Measurements from ENCODE around the gene STARD13.

STARD13 gene, protein sequence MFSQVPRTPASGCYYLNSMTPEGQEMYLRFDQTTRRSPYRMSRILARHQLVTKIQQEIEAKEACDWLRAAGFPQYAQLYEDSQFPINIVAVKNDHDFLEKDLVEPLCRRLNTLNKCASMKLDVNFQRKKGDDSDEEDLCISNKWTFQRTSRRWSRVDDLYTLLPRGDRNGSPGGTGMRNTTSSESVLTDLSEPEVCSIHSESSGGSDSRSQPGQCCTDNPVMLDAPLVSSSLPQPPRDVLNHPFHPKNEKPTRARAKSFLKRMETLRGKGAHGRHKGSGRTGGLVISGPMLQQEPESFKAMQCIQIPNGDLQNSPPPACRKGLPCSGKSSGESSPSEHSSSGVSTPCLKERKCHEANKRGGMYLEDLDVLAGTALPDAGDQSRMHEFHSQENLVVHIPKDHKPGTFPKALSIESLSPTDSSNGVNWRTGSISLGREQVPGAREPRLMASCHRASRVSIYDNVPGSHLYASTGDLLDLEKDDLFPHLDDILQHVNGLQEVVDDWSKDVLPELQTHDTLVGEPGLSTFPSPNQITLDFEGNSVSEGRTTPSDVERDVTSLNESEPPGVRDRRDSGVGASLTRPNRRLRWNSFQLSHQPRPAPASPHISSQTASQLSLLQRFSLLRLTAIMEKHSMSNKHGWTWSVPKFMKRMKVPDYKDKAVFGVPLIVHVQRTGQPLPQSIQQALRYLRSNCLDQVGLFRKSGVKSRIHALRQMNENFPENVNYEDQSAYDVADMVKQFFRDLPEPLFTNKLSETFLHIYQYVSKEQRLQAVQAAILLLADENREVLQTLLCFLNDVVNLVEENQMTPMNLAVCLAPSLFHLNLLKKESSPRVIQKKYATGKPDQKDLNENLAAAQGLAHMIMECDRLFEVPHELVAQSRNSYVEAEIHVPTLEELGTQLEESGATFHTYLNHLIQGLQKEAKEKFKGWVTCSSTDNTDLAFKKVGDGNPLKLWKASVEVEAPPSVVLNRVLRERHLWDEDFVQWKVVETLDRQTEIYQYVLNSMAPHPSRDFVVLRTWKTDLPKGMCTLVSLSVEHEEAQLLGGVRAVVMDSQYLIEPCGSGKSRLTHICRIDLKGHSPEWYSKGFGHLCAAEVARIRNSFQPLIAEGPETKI

DNA sequence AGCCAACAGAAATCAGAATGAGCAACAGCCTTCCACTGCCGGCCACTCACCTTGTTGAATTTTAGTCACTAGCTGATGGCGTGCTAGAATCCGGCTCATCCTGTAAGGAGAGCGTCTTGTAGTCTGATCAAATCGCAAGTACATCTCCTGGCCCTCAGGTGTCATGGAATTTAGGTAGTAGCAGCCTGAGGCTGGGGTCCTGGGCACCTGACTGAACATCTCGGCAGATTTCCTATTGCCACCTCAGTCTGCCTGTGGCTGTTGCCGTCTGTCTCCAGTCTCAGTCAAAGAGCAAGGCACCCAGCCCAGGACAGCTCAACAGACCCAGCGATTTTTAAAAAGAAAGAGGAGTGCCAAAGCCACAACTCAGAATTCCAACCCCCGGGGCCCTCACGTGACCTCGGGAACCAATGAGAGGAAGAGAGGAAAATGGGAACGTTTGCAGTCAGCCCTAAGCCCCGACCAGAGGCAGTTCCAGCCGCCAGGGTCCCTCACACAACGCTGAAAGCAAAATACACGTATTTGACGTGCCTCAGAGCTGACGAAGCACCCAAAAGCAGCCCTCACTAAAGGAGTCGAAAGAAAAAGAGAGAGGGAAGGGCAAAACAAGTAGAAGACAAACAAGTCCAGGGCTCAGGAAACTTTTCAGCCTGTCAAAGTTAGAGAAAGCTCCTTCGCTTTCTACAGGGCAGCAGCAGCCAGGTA, at the start of gene STARD13:
Gene STARD13, minus strand, starts transcription at position 336 of the 705 bp plus-strand sequence. Its CDS starts 117 bp downstream, at position 219.
- peak in 1 of 2 donors; percentile 19 for DNase-seq

DNA sequence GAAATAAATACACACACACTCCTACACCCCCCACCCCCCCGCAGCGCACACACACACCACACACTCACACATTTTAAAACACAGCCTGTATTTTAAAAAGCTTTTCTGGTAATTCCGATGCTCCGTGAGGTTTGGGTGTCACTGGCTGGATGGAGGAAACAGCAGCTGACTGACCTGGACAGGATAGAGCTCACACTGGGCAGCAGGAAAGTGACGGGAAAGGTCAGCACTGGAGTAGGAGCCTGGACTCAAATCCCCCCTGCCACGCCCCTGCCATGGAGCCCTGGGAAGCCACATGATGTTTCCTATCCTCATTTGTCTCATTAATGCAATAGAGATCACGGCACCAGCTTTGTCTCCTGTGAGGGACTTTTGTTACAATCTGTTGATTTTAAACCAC, 49.3 kb upstream of the STARD13 start:
- no peak for DNase-seq

DNA sequence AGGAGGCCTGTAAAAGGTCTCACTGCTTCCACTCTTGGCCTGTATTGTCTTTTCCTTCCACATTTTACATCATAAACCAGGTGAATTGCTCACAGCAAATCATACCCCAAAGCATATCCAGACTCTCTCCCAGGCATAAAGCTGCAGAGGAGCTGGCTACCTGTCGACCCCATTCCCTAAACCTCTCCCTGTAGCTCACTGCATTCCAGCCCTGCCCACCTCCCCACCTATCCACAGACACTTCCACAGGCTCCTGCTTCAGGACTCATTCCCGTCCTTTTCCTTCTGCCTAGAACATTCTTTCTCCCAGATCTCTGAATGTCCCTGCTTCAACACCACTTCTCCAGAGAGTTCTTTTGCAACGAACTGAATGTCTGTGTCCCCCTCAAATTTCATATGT, 46.4 kb upstream of the STARD13 start:
- DNase-seq = no peak

DNA sequence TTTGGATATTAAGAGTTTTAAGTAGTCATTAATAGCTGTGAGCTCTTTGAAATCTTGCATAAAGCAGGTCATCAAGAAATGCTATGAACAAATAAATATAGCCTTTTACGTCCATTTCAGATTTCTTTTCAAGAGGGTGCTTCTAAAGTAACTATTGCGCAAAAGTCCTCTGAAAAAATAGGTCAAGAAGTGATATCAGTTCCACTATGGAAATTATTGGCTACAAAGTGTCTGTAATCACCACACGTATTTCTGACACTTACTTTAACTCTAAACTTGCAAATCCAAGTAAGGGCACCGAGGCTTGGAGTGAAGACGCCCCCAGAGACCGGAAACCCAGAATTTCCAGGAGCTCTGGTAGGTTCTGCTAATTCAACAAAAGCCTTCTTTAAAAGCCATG, 44.9 kb upstream of the STARD13 start:
- no peak for DNase-seq

DNA sequence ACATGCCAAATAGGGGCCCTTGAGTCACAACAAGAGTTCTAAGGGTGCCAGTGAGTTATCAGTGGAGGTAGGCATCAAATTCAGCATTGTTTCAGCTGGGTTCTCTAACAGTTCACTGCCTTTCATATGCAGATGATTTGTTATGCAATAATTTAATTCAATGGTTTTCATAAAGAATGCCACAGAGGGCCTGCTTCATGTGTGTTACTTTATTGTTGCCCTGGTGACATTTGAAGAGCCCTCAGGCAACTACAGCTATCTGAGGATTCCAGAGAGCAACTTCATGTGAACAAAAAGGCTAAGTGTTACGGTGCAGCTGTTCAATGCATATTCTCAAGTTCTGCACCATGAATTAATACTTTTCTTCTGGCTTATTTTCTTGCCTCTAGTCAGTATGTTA, 43.1 kb upstream of the STARD13 start:
- DNase-seq = no peak

DNA sequence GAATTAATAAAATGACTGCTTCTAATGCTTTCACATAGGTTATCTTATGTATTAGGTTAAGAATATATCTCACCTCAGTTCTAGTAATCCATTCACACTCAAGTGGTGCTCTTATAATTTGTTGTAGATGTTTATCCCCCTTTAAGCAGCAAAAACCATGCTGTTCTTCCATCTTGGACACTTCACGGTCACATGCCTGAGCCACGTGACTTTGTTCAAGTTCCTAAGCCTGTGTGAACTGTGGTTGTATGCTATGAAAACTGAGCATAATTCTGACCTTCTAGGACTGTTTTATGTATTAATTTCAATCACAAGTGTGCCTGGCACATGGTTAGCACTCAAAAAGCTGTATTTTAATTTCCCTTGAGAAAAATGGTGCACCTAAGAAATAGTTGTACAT, 41.2 kb upstream of the STARD13 start:
- no peak for DNase-seq

DNA sequence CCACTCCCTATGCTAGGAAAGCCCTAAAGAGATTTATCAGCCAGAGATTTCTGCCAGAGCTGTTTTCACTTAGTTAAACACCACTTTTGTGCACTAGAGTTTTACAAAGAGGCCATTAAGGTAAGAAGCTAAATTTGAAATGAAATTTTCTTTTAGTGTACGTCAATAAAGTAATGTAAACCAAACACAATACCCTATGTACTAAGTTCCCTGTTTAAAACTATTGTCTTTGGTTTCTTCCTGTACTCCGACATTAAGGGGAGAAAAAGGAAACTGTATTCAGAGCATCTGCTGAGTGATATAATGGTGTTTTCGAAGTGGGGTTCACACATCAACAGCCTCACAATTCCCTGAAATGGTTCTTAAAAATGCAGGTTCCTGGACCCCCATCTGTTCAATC, 40.7 kb upstream of the STARD13 start:
- DNase-seq = no peak

DNA sequence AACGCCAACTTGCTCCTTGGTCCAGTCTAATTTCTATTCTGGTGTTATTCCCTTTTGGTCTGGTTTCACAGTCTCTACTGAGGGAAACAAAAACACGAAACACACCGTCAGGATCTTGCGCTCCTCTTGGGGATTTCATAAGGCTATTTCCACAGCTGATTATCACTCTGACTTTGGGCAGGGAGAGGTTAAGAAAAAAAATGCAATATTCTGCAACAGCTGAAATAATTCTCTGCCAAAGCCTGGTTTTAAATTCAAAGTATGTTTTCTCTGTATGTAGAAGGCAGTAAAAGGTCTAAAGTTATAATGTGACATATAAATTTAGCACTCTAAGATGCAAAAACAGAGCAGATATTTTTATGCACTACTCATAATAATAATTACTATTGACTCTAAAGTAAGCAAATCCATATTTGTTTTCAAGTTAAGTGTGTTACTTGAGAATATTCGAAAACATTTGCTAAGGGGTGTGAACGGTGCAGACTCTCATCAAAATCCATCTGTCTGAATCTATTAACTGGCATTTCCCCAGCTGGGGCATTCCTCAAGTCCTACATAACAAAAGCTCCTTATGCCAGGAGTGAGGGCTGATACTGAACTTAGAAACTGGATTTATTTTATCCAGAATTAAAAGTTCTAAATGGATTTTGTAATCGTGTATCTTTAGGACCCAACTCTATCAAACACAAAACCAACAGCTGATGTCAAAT, 38.4 kb upstream of the STARD13 start:
- DNase-seq = no peak

DNA sequence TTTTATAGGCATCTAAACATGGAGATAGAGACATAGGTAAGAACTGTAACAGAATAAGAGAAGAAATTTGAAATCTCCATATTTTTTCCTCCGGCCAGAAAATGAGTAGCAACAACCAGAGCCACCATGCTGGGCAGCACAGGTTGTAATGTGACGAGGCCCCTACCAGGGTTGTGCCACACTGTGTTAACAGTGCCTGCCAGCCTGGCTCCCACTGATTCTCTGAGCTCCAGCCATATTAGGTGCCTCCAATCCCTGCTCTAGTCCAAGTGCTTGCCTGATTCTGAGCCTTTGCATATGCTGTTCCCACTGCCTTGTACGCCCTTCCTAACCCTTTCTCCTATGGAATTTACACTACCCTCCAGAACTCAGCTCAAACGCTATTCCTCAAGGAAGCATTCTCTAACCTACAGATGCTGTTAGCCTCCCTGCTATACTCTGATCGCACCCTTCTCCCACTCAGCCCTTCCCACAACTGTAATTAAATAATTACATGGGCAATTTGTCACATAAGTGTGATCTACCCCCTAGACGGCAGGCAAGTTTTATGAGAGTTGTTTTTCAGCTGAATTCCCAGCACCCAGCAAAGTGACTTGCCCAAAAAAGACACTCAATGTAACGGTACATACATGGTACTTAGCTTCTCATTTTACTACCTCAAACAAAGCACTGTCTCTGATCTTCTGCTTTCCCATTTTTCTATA, 37.6 kb upstream of the STARD13 start:
- no peak for DNase-seq

DNA sequence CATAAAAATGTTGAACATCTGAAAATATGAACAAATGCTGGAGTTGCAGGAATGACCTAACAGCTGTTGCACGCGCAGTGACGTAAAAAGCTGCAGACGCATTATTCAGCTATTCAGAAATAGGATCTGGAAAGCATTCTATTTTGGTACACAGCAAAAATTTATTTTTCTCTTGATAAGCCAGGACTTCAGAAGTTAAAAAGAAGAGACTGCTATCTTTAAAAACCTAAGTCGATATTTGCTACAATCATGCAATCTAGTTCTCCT, 36.9 kb upstream of the STARD13 start:
- no peak for DNase-seq

DNA sequence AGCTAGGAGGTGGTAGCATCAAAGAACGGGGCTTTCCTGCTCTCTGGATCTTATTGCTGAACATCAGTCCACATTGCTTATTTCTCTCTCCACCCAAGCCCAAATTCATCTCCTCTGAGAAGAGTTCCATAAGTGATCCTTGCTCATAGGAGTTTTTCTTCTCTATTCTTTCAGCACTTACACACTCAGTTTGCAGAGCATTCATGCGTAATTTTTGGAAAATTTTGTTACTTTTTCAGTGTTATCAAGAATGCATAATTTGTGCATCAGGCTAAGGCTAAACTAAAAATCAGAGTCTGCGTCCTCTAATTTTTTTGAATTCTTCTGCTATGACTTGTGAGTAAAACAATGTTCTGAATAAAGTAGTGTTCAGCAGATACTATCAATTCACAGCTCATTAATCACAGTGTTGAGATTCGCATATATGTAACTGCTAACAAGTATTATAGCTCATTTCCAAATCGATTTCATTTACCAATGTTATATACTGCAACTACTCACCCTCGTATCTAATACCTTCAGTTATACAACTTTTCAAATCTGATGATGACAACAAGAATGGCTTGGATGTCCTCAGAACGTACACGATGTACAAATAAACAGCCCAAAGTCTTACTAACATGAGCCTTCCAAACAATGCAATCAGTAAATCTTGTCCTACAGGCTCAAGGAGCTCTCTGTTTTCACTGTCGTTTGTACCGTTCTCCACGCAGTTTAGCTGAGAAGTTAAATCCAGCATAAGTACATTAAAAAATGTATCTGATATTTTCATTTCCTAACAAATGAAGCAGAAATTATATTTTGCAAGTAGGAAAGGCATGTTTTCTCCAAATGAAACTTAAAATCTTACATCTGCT, 36.4 kb upstream of the STARD13 start:
- DNase-seq = no peak

DNA sequence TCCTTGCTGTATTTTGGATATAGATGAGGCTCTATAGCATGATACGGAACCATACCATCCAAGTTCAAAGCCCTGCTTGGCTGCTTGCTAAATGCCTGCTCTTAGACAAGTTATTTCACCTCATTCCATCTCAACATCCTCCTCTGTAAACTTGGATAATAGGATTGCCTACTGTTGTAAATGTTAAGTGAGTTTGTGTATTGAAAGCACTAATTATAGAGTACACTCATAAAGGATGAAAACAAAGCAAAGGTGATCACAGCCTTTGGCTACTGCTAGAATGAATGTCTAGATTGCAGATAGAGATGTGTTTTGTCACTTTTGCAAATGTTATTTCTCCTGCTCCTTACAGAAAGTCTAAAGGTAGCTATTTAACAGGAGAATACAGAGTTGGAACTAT, 34.3 kb upstream of the STARD13 start:
- no peak for DNase-seq

DNA sequence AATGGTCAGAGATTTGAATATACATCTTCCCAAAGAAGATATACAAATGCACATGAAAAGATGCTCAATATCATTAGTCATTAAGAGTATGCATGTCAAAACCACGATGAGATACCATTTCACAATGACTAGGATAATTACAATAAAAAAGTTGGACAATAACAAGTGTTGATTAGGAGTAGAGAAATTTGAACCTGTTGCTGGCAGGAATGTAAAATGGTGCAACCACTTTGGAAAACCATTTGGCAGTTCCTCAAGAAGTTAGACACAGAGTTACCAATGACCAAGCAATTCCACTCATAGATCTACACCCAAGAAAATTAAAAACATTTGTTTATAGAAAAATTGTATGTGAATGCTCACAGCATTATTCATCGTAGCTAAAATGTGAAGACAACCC, 33.2 kb upstream of the STARD13 start:
- DNase-seq = no peak

DNA sequence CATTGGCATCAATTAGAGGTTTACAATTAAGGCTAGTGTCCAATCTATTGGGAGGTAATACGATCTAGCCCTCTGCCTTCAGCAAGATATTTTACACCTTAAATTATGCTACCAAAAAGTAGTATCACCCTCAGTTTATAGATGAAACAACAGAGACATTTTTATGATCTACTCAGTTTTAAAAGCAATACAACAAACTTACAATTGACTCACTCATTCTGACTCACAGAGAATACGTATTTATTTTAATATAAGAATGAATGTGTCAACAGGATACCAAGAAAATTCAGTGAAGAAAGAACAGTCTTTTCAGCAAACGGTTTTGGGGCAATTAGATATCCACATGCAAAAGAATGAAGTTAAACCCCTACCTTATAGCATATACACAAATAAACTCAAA, 32.5 kb upstream of the STARD13 start:
- DNase-seq = no peak

DNA sequence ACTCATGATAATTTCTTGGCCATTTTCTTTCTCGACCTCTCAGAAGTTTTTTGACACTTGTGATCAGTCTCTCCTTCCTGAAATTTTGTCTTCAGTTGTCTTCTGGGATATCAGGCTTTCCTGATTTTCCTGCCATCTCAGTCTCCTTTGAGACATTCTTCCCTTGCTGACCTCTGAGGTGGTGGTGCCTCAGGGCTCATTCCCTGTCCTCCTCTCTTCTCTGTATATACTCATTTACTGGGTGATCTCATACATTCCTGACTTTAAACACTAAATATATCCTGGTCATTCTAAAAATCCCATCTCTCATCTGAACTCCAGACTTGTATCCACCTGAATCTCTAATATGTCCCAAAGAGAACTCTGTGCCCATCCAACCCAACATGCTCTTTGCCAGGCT, 31.3 kb upstream of the STARD13 start:
- DNase-seq = no peak

DNA sequence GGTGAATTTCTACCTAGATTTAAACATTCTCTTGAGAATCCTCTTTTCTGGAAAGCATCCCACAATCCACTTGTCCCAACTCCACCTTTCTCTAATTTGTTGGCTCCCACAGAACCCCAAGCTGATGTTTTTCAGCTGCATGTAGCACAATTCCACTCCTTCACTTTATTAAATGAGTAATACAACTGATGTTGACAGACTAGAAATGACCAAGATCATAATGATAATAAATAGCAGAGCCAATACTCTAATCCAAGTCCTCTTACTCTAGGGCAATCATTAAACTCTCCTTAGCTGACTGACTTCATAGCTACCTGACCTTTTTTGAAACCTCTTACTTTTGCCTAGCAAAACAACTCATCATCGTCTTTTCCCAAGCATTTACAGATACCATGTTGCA, 27.9 kb upstream of the STARD13 start:
- DNase-seq = no peak

DNA sequence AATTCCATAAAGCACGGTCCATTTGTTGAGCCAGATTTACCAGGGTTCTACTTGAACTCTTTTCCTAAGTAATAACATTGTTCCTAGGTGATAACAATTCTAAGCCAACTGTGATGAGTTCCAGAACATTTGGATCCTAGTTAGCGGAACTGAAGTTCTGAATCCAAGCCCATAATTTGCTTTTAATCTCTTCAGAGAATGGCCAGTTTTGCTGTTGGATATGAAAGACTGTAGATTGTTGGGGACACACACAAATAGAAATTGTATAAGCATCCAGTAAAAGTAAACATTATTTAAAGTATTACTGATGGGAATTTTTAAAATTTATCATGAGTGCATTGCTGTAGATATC, 27.3 kb upstream of the STARD13 start:
- DNase-seq = no peak

DNA sequence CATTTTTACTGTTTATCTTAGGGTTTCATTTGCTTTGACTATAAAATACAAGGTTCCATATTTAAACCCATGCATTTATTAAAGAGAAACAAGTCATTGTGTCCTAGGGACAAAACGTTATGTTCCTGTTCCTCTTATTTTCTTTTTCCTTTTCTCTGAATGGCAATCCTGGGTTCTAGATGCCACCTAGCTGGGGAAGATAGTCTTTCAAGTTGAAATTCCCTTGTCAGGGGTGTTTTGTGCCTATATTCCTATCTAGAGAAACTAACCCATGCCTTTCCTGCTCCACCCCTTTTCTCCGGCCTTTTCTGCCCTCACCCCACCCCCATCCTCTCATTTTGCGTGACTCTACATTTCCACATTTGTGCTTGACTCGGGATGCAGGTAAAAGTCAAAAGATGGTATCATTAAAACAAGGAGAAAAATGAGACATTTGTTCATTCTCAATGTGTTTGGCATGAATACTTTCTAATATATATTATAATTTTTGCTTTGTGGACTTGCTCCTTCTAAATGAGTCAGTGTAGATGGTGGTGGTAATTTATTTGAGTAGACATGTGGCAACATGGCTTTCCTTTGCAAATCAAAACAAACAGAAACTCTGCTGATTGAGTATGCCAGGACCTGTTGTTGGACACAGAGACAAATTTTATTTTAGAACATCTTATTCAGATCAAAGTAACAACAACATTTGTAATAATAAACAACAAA, 26.8 kb upstream of the STARD13 start:
- no peak for DNase-seq

DNA sequence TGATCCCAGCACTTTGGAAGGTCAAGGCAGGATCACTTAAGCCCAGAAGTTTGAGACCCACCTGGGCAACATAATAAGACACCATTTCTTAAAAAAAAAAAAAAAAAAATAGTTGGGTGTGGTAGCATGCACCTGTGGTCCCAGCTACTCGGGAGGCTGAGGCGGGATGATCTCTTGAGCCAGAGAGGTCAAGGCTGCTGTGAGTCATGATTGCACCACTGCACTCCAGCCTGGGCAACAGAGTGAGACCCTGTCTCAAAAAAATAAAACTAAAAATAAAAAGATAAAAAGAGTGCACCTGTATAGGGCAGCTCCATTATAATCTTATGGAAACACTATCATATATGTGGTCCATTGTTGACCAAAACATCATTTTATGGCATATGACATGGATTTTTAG, 25.5 kb upstream of the STARD13 start:
- no peak for DNase-seq

Measured in CD4-positive, alpha-beta T cell treated with Interleukin-4 for 1 hour (primary cell).